H9 (cell line): Measurements from ENCODE around the gene HOXB6. TPM values are rescaled to one million over a fixed set of nuclear protein-coding genes. Genes with fewer than 3 reads are reported as not detected.
A peak's percentile ranks its signal among the peaks of the same experiment; 100 is the strongest.

ENCODE experiments used
- DNase-seq: peaks from one replicate; pipeline ENCODE4 v3.0.0-alpha.2; 2017
- H2AFZ ChIP-seq: one replicate; pipeline ENCODE4 v1.6.1; 2013; ENCODE audit warnings: mild to moderate bottlenecking, low read length, control low read depth, moderate library complexity
- H2AK5ac ChIP-seq: 2 replicates; pipeline ENCODE4 v1.6.1; 2013; ENCODE audit warnings: low read length, control low read depth, mixed read lengths; ENCODE audit not compliant: insufficient read length
- H2BK120ac ChIP-seq: one replicate; pipeline ENCODE4 v1.6.1; 2013; ENCODE audit warnings: low read depth, mild to moderate bottlenecking, low read length, control low read depth, inconsistent platforms; ENCODE audit not compliant: poor library complexity, severe bottlenecking
- H2BK12ac ChIP-seq: 2 replicates; pipeline ENCODE4 v1.6.1; 2013; ENCODE audit warnings: low read length, control low read depth, mixed read lengths, low read depth; ENCODE audit not compliant: insufficient read length
- H2BK15ac ChIP-seq: 2 replicates; pipeline ENCODE4 v1.6.1; 2013; ENCODE audit warnings: low read depth, low read length, control low read depth
- H2BK20ac ChIP-seq: one replicate; pipeline ENCODE4 v1.6.1; 2013; ENCODE audit warnings: low read depth, mild to moderate bottlenecking, low read length, control low read depth, inconsistent platforms; ENCODE audit not compliant: poor library complexity, severe bottlenecking
- H2BK5ac ChIP-seq: 2 replicates; pipeline ENCODE4 v1.6.1; 2013; ENCODE audit warnings: low read length, control low read depth, mixed read lengths; ENCODE audit not compliant: insufficient read length
- H3K14ac ChIP-seq: 2 replicates; pipeline ENCODE4 v1.6.1; 2013; ENCODE audit warnings: low read length, control low read depth; ENCODE audit not compliant: insufficient read depth
- H3K18ac ChIP-seq: 2 replicates; pipeline ENCODE4 v1.6.1; 2013; ENCODE audit warnings: low read depth, mild to moderate bottlenecking, mixed read lengths, low read length, control low read depth; ENCODE audit not compliant: insufficient read length
- H3K23ac ChIP-seq: 2 replicates; pipeline ENCODE4 v1.6.1; 2013; ENCODE audit warnings: low read length, control low read depth, mixed read lengths, low read depth; ENCODE audit not compliant: insufficient read length
- H3K23me2 ChIP-seq: 2 replicates; pipeline ENCODE4 v1.6.1; 2013; ENCODE audit warnings: low read depth, mild to moderate bottlenecking, mixed read lengths, low read length, control low read depth; ENCODE audit not compliant: insufficient read length, poor library complexity, severe bottlenecking
- H3K27ac ChIP-seq: 2 replicates; pipeline ENCODE4 v1.5.1; 2013; ENCODE audit warnings: low read length, control low read depth, mixed read lengths, low read depth; ENCODE audit not compliant: insufficient read length
- H3K27me3 ChIP-seq: 2 replicates; pipeline ENCODE4 v1.6.1; 2013; ENCODE audit warnings: low read length, control low read depth, inconsistent platforms; ENCODE audit not compliant: insufficient read depth
- H3K4ac ChIP-seq: 2 replicates; pipeline ENCODE4 v1.6.1; 2013; ENCODE audit warnings: low read depth, mild to moderate bottlenecking, control low read depth, inconsistent platforms, low read length, moderate library complexity
- H3K4me1 ChIP-seq: 2 replicates; pipeline ENCODE4 v1.6.1; 2013; ENCODE audit warnings: low read length, control low read depth, inconsistent platforms; ENCODE audit not compliant: insufficient read depth
- H3K4me2 ChIP-seq: 2 replicates; pipeline ENCODE4 v1.6.1; 2013; ENCODE audit warnings: low read length, control low read depth, mixed read lengths; ENCODE audit not compliant: insufficient read length, insufficient read depth
- H3K56ac ChIP-seq: 2 replicates; pipeline ENCODE4 v1.6.1; 2013; ENCODE audit warnings: low read depth, mild to moderate bottlenecking, mixed read lengths, low read length, control low read depth; ENCODE audit not compliant: insufficient read length
- H3K79me1 ChIP-seq: 2 replicates; pipeline ENCODE4 v1.6.1; 2013; ENCODE audit warnings: low read depth, mild to moderate bottlenecking, moderate library complexity, low read length, control low read depth, inconsistent platforms; ENCODE audit not compliant: insufficient read depth, poor library complexity, severe bottlenecking
- H3K79me2 ChIP-seq: 2 replicates; pipeline ENCODE4 v1.6.1; 2013; ENCODE audit warnings: low read length, control low read depth, inconsistent platforms; ENCODE audit not compliant: insufficient read depth
- H3K9ac ChIP-seq: 2 replicates; pipeline ENCODE4 v1.6.1; 2013; ENCODE audit warnings: low read length, control low read depth, mixed read lengths; ENCODE audit not compliant: insufficient read length; ENCODE audit errors: extremely low read depth
- H3K9me3 ChIP-seq: one replicate; pipeline ENCODE4 v1.6.1; 2013; ENCODE audit warnings: low read depth, low read length, inconsistent platforms; ENCODE audit not compliant: control insufficient read depth
- H3T11ph ChIP-seq: one replicate; pipeline ENCODE4 v1.6.1; 2013; ENCODE audit warnings: mild to moderate bottlenecking, low read length, control low read depth, inconsistent platforms
- H4K20me1 ChIP-seq: one replicate; pipeline ENCODE4 v1.6.1; 2013; ENCODE audit not compliant: control insufficient read depth, insufficient read length, insufficient read depth
- H4K5ac ChIP-seq: 2 replicates; pipeline ENCODE4 v1.6.1; 2013; ENCODE audit warnings: low read depth, mild to moderate bottlenecking, mixed read lengths, low read length, control low read depth; ENCODE audit not compliant: insufficient read length
- H4K8ac ChIP-seq: replicated peaks from 2 replicates; pipeline ENCODE4 v1.6.1; 2013; ENCODE audit warnings: low read length, control low read depth, mixed read lengths, low read depth; ENCODE audit not compliant: insufficient read length
- H4K91ac ChIP-seq: 2 replicates; pipeline ENCODE4 v1.6.1; 2013; ENCODE audit warnings: low read depth, mild to moderate bottlenecking, moderate library complexity, mixed read lengths, low read length, control low read depth; ENCODE audit not compliant: insufficient read length
- H3K27ac Mint-ChIP-seq, 3 experiments: 2 replicates in 2 of 3; 3 replicates in 1 of 3; pipeline ENCODE4 v1.8.0; 2020 to 2021; ENCODE audit warnings: mixed read lengths in 3 of 3, mild to moderate bottlenecking in 1 of 3, moderate library complexity in 1 of 3
- H3K27me3 Mint-ChIP-seq: 2 replicates; pipeline ENCODE4 v1.8.0; 2021; ENCODE audit warnings: low read depth, mild to moderate bottlenecking, moderate library complexity, mixed read lengths
- H3K36me3 Mint-ChIP-seq, 3 experiments: 2 replicates in 2 of 3; 3 replicates in 1 of 3; pipeline ENCODE4 v1.8.0; 2020 to 2021; ENCODE audit warnings: low read depth in 3 of 3, mixed read lengths in 3 of 3; ENCODE audit not compliant: insufficient read depth in 1 of 3
- H3K4me1 Mint-ChIP-seq, 2 experiments: 2 replicates each; pipeline ENCODE4 v1.8.0; 2020; ENCODE audit warnings: mixed read lengths in 2 of 2
- H3K4me3 Mint-ChIP-seq, 2 experiments: 2 replicates in 1 of 2; 3 replicates in 1 of 2; pipeline ENCODE4 v1.8.0; 2020 to 2021; ENCODE audit warnings: mild to moderate bottlenecking in 2 of 2, mixed read lengths in 2 of 2, moderate library complexity in 1 of 2
- H3K9me3 Mint-ChIP-seq, 2 experiments: 2 replicates in 1 of 2; 3 replicates in 1 of 2; pipeline ENCODE4 v1.8.0; 2020; ENCODE audit warnings: mild to moderate bottlenecking in 2 of 2, mixed read lengths in 2 of 2, moderate library complexity in 1 of 2
- CTCF ChIP-seq: fragments of 200-600 bp; sonication (generic); conservative IDR thresholded peaks from 3 replicates; pipeline ENCODE4 v1.8.0; 2021; ENCODE audit warnings: antibody characterized with exemption, mild to moderate bottlenecking
- WGBS: extraction: QIAGEN DNeasy Blood & Tissue Kit; methylation state at CpG from one replicate; pipeline ENCODE4 v1.1.7; 2013; ENCODE audit warnings: missing lambda C conversion rate, low lambda C conversion rate, mixed read lengths; ENCODE audit not compliant: insufficient read length; ENCODE audit errors: extremely low coverage; 5-methylcytosine and 5-hydroxymethylcytosine counted together
- total RNA-seq: library from RNA; stranded (reverse); gene quantifications from 2 replicates; pipeline ENCODE4 v1.2.1, GENCODE V29; 2021

The HOXB6 gene
- total RNA-seq, 1 experiment from 2014 or later, result not detected

DNA sequence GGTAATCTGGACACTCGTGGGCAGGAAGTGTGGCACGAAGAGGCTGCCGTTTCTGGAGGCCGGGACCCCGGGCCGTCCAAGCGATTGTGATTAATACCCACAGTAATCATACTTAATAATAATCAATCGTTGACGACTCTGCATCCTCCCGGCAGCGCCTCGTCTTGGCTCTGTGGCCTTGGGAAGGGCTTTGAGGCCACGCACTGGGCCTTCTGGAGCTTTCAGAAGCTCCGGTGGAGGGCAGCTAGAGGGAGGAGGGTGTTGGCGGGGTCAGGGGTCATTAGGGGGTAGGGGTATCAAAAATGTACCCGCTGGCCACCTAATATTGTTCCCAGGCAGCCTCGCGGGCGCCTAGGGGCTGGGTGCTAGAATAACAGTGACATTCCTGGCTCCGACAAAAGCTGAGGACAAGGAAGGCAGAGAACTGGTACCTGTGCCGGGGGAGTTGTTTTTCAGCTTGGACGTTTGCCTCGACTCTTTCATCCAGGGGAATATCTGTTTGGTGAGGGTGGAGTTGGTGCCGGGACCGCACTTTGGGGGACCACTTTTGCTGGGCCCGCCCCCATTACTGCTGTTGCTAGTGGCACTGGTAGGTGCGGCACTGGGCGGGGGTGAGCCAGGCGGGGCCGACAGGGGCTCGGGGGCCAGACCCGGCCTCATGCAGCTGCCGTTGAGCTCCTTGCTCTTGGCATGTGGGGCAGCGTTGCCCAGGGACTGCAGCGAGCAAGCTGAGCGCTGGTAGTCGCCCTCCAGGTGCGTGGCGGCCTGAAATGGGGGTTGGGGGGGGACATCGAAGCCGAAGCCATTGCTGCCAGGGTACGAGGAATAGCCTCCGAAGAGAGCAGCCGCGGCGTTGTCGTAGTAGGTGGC is 53.0 kb downstream of the HOXB6 start:
- Mint-ChIP-seq H3K4me1 (peaks cover 24 to 53% of the 10 kb centered on the region in 2 experiments), H3K9me3 (peaks cover 11 to 13% of the 10 kb centered on the region in 2 experiments; a peak in 4 of 5 replicates), H3K27me3 (peaks cover 99% of the 10 kb centered on the region), H3K36me3 (no peaks in the 10 kb centered on the region), H3K4me3 (peak overlapping the region in 1 of 2 experiments; percentile 26; a peak in 1 of 5 replicates), H3K27ac (no peak overlapping the region)
- no peak overlapping the region for H2BK120ac ChIP-seq
- H3K27me3 ChIP-seq, result peaks cover 91% of the 10 kb centered on the region
- H4K8ac ChIP-seq, result no peak overlapping the region
- no peak for DNase-seq
- H2AK5ac ChIP-seq, result no peak overlapping the region
- H3K4ac ChIP-seq, result no peak overlapping the region
- no peak overlapping the region for H2AFZ ChIP-seq
- H3K14ac ChIP-seq, result no peak overlapping the region
- no peak overlapping the region for H4K91ac ChIP-seq
- no peak overlapping the region for H2BK5ac ChIP-seq
- no peaks in the 10 kb centered on the region for H3K9me3 ChIP-seq
- no peak overlapping the region for H3K56ac ChIP-seq
- no peak overlapping the region for H2BK20ac ChIP-seq
- H3K18ac ChIP-seq, result no peak overlapping the region
- H3K4me2 ChIP-seq, result no peak overlapping the region
- no peak overlapping the region for H2BK12ac ChIP-seq
- H3T11ph ChIP-seq, result no peak overlapping the region
- no CpG with 5 or more reads among the region's 47 CpGs for WGBS
- no peaks in the 10 kb centered on the region for H3K79me2 ChIP-seq
- H3K23me2 ChIP-seq, result no peaks in the 10 kb centered on the region
- no peak overlapping the region for H2BK15ac ChIP-seq
- no peak overlapping the region for H4K5ac ChIP-seq
- H3K23ac ChIP-seq, result no peak overlapping the region
- H3K27ac ChIP-seq, result no peak overlapping the region
- H3K79me1 ChIP-seq, result no peaks in the 10 kb centered on the region
- no peak overlapping the region for H3K9ac ChIP-seq
- peaks cover 3% of the 10 kb centered on the region; the same call in 1 of the 2 replicates for H3K4me1 ChIP-seq
- no peak for TF ChIP-seq CTCF
- peaks cover 3% of the 10 kb centered on the region for H4K20me1 ChIP-seq
